WERI-Rb-1 (cell line): ENCODE measurements around the gene ATOH1.

ENCODE experiments used
- DNase-seq: peaks from one replicate; pipeline ENCODE4 v3.0.0-alpha.2; 2020
- H3K27ac ChIP-seq: fragments of 250-450 bp; sonication (Bioruptor Pico); 2 replicates; pipeline ENCODE4 v1.5.1; 2020; ENCODE audit warnings: mild to moderate bottlenecking, moderate library complexity
- H3K27me3 ChIP-seq: fragments of 250-450 bp; sonication (Bioruptor Pico); 2 replicates; pipeline ENCODE4 v1.5.1; 2021; ENCODE audit warnings: mild to moderate bottlenecking, low read depth, moderate library complexity; ENCODE audit not compliant: insufficient read depth, severe bottlenecking
- H3K36me3 ChIP-seq: fragments of 250-450 bp; sonication (Bioruptor Pico); 2 replicates; pipeline ENCODE4 v1.5.1; 2020; ENCODE audit warnings: mild to moderate bottlenecking, moderate library complexity
- H3K4me3 ChIP-seq: 2 replicates; pipeline ENCODE4 v1.5.1; 2011; ENCODE audit warnings: low read depth, mild to moderate bottlenecking, control low read depth, low read length
- H3K9me3 ChIP-seq: fragments of 250-450 bp; sonication (Bioruptor Pico); 2 replicates; pipeline ENCODE4 v1.5.1; 2021; ENCODE audit warnings: mild to moderate bottlenecking, moderate library complexity; ENCODE audit not compliant: severe bottlenecking
- CTCF ChIP-seq: IDR thresholded peaks from 2 replicates; pipeline ENCODE4 v1.5.1; 2011; ENCODE audit warnings: low read depth, mild to moderate bottlenecking, control low read depth, inconsistent platforms, low read length

ATOH1 gene

GRCh38 chr4:93867416-93868001, 39.0 kb downstream of the ATOH1 start:
- no peak for TF ChIP-seq CTCF
- no peak overlapping the region for H3K27ac ChIP-seq

DNA sequence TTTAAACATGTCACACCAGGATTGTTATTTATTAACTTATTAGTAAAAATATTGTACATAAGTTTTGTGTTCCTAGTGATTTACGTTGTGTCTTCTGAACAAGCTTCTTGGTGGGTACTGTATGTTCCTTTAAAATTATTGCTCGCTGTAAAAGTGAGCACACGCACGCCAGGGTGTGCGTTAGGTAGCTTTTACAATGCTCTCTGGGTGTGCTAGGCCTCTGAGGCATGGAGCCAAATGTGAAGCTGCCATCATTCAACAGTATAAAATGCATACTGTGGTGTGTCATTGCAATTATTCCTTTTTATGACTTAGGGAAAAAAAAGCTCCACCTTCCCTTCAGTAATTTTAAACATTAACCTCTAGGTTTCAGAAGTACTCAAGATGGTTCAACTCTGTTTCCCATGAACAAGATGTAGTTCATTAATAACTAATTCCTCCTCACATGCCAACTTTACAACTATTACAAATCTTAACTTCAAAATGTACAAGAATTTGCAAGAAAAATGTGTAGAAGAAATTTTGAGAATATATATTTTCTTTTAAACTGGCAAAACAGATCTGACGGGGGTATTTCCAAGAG, 42.4 kb downstream of the ATOH1 start:
- Histone ChIP-seq H3K36me3 (no peaks in the 10 kb centered on the region), H3K27me3 (no peaks in the 10 kb centered on the region), H3K27ac (no peak overlapping the region), H3K9me3 (no peaks in the 10 kb centered on the region), H3K4me3 (no peak overlapping the region)
- no peak for TF ChIP-seq CTCF
- DNase-seq = no peak

More at GRCh38 chr4:93867416-93868001, 39.0 kb downstream of the ATOH1 start:
- no peaks in the 10 kb centered on the region for H3K9me3 ChIP-seq
- no peak overlapping the region for H3K4me3 ChIP-seq
- no peaks in the 10 kb centered on the region for H3K36me3 ChIP-seq
- no peaks in the 10 kb centered on the region for H3K27me3 ChIP-seq
- no peak for DNase-seq

DNA sequence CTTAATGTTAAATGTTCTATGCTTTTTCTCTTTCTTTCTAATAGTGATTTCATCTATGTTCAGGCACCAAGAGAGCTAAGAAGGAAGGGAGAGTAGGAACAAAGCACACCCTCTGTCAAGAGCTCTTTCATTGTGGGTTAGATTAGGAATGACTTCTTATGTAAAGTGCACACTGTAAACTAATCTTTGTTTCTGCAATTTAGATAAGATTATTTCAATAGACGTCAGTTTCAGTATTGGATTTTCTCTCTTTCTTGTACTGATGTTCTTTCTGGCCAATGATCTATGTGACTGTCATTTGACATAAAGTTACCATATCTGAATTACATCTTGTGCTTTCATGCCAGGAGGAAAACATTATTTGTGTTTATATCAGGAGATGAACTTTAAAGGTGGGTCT, 48.2 kb downstream of the ATOH1 start:
- H3K27ac ChIP-seq = no peak overlapping the region
- no peaks in the 10 kb centered on the region for H3K36me3 ChIP-seq
- TF ChIP-seq CTCF = no peak
- H3K4me3 ChIP-seq = no peak overlapping the region
- H3K27me3 ChIP-seq = no peaks in the 10 kb centered on the region
- no peaks in the 10 kb centered on the region for H3K9me3 ChIP-seq
- DNase-seq = no peak

DNA sequence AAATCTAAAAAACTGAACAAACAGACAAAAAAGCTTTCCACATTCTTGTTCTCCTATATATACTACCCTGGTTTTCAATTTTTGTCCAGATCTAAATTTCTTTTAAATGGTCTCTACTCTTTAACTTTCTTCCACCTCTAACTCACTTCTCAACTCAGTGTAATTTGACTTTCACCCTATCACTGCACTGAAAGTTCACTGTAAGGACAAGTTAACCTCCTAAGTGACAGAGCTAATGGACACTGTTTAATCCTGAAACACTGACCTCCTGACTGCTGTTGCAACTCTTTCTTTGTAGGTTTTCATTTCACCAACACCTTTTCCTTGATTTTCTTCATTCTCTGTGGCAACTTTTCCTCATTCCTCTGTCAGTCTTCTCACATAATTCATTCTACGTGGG, 50.0 kb downstream of the ATOH1 start:
- Histone ChIP-seq H3K36me3 (no peaks in the 10 kb centered on the region), H3K9me3 (no peaks in the 10 kb centered on the region), H3K27me3 (no peaks in the 10 kb centered on the region), H3K27ac (no peak overlapping the region), H3K4me3 (no peak overlapping the region)
- DNase-seq = no peak
- no peak for TF ChIP-seq CTCF

DNA sequence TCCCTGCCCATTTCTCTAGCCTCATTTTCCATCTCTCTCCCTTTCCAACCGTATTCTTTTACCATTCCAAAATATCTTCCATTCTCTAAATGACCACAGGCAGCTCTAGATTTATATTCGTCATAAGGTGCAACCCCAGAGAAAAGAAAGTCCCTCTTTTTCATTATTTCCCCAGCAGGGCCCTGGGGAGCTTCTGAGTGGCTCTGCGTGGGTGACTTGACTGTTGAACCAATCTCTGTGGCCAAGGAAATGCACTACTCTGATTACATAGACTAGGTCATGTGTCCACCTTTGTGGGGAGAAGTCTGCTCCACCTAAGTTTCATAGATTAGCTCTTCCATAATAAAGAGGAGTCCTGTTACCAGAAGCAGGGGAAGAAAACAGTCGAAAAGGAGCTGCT, 51.4 kb downstream of the ATOH1 start:
- Histone ChIP-seq H3K27me3 (no peaks in the 10 kb centered on the region), H3K4me3 (no peak overlapping the region), H3K9me3 (no peaks in the 10 kb centered on the region), H3K36me3 (no peaks in the 10 kb centered on the region), H3K27ac (no peak overlapping the region)
- TF ChIP-seq CTCF = no peak
- no peak for DNase-seq
